Stimulated activated naive CD4-positive, alpha-beta T cell (primary cell): ENCODE measurements around the gene HLF.

Source experiments
- DNase-seq, 6 experiments: peaks; one replicate each; lab custom pipeline; 2025; lab: John Stamatoyannopoulos, UW

The HLF gene

GRCh38 chr17:55330344-55330933, 65.7 kb downstream of the HLF start:
- no peak for DNase-seq

- no peak for DNase-seq
Measured at GRCh38 chr17:55332296-55333041, 67.7 kb downstream of the HLF start.

DNA sequence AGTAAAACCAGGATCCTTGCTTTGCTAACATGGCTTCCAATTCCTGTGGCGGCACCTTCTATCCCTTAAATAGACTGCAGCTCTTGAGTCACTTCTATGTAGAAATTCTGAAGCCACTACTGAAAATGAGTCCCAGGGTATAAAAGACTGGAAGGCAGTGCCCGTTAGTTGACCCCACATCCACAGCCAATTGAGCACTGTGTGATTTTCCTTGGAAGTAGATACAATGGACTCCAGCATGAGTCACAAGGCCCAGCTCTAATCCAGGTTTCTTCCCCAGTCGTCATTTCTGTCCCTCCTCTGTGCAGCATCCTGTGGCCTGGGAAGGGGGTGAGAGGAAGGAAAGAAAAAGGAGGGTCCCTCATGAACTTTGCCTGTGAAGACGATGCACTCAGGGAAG, 69.5 kb downstream of the HLF start:
- no peak for DNase-seq

DNA sequence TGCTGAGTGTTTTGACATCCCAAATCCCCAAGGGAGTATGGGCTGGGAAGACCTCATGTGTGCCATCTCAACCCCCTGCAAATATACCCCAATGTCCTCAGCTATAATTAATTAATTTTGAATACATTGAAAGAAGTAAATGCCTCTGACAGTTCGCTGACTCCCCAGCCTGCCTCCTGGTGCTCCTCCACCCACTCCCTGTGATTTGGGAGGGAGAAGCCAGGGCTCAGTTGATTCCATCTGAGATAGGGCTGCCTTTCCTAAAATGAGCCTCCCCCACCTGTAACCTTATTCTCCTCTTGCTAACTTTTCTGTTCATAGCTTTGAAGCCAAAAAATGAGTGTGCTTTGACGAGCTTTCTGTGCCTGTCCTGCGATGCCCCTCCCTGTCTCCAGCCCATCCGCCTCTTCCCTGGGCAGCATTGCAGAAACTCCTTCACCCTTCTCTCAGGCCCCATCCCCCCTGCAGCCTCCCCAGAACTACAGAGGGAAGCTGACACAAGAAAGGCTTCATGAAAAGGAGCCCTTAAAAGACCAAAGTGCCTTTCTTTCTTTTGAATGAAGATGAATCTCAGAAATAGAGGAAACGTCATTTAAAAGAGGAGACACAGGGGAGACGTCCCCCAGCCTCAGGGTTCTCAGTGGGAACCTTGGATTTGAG, 70.3 kb downstream of the HLF start:
- DNase-seq = no peak

DNA sequence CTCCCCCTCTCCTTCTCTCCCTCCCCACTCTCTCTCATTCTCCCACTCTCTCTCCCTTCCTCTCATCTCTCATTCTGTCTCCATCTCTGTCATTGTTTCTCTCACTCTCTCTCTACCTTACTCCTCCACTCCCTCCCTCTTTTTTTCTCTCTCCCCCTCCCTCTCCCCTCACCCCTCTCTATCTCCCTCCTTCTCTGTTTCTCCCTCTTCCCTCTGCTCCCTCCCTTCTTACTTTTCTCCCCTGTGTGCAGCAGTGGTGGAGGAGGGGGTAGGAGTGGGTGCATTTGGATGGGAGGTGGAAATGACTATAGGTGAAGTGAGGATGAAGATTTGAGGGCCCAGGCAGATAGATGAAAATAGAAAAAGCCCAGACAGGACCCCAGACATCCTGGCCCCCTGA, 70.9 kb downstream of the HLF start:
- no peak for DNase-seq

GRCh38 chr17:55336426-55336825, 71.7 kb downstream of the HLF start:
- no peak for DNase-seq

- no peak for DNase-seq
Measured at GRCh38 chr17:55340176-55340575, 75.4 kb downstream of the HLF start.

DNA sequence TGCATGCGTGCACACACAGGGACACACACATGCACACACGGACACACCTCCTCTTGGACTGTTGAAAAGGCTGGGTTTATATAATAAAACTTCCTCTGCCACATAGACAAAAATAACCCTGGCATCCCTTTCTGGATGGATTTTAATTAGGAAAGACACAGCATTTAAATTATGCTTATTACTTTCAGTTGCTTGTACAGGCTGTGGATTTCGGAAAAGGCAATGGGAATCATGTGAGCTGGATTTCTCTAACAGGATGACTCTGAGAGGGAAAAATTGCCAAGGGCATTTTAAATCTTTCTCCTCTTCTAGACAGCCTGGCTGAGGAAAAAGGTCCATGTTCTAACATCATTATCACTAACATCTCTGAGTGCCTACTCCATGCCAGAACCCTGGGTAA, 75.9 kb downstream of the HLF start:
- no peak for DNase-seq

DNA sequence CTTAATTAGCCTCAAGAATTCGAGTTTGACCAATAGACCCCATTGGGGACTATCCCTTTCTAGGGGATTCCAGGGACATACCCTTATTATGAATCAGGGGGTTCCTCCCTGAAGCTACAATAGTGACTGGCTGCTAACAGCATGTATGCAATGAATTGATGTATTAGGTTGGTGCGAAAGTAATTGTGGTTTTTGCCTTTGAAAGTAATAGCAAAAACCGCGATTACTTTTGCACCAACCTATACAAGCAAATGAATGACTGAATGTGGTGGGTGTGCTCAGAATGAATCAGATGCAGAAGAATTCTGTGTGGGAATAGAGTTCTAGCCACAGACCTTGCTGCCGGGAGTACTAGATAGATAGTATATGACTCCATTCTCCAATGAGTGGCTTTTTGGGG, 76.7 kb downstream of the HLF start:
- DNase-seq = no peak

DNA sequence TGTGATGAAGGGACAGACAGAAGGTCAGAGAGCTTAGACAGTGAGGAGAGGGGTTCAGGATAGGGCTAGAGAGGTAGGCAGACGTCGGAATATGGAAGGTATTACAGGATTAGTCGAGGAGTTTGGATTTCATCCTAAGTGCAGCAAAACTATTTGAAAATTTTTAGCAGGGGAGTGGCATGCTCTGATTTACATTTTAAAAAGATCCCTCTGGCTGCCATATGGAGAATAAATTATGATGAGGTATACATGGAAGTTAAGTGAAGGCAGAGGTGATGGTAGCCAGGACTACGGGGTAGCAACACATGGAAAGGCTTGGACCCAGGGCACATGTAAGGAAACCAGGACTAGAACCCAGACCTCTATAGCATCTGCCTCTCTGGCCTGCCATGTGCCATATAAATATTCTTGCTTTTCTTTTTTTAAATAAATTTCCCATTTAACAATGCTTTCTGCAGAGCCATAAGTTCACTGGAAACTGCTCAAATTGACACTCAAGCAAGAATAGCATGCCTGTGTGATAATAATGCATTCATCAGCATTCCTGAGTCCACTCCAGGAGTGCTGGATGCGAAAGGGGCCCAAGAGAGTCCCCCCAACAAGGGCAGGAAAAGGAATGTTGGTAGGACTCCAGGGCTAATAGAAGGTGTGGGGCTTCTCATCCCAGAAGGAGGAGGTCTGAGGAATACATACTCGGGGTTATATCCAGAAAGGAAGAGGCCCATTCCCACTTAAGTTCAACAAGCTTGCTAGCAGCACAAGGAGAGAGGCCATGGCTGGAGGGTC, 78.2 kb downstream of the HLF start:
- DNase-seq = no peak

GRCh38 chr17:55343900-55344513, 79.2 kb downstream of the HLF start:
- DNase-seq = no peak

- DNase-seq = no peak
Measured at GRCh38 chr17:55344514-55344997, 79.8 kb downstream of the HLF start.

GRCh38 chr17:55345132-55345531, 80.4 kb downstream of the HLF start:
- DNase-seq = no peak

GRCh38 chr17:55346658-55347057, 81.9 kb downstream of the HLF start:
- DNase-seq = no peak

DNA sequence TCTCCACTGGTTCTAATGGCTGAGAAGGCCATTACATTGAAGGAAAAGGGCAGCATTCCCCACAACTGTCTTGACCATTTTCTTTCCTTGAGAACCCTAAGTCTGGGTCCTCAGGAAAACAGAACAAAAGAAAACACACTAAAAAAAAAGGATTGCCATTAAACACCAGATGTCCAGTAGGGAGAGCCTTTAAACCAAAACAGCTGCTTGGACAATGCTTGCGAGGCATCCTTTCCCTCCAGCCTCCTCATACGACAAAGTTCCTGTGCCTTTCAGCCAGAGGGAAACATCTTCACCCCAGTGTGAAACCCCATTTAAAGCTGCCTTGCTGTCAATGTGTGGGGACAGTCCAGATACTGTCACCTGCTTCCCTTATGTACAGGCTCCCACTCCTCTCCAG, 82.6 kb downstream of the HLF start:
- no peak for DNase-seq

DNA sequence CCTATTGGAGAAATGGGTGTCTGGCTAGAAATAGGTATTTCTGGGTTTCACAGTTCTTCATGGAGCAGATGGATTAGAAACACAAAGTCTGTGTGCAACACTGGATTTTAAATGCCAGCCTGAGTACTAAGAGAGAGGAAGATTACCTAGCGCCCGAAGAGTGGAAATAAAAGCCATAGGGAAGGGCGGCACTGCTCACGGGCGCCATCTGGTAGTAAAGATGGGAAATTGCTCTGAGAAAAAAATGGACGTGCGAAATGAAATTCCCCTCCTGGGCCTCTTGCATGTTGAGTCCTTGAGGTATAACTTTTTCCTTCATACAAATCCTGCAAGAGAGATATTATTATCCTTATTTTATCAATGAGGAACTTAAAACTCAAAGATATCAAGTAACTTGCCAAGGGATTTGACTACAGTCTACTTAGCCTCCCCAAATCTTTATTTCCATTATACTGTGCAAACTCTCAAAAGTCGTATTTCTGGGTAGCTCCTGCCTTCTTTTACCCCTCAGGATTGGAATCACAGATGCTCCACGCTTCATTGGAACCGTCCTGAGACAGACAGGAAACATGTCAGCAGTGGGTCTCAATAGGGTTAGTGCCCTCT, 84.1 kb downstream of the HLF start:
- DNase-seq = peak in 3 of 6 experiments; percentile 6 to 27 (median 18)

- DNase-seq = no peak
Measured at GRCh38 chr17:55350825-55351205, 86.1 kb downstream of the HLF start.

- no peak for DNase-seq
Measured at GRCh38 chr17:55351226-55351625, 86.5 kb downstream of the HLF start.

GRCh38 chr17:55354010-55354409, 89.2 kb downstream of the HLF start:
- DNase-seq = no peak

DNA sequence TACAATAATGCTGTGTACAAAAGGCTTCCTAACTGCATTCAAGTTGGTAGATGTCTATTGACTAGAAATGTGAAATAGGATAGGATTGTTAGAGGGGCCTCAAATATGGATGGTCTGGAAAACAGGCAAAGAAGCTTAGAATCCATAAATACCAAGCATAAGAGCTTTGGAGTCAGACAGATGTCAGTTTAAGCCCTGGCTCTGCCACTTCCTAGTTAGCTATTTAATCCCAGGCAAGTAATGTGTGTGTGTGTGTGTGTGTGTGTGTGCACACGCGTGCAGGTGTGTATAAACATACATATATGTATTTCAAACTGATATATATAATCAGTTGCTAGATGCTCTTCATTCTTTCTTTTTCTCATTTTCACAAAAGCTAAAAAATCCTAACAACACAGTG, 90.2 kb downstream of the HLF start:
- DNase-seq = no peak
